Activated CD8-positive, alpha-beta memory T cell treated with anti-CD3 and anti-CD28 coated beads for 36 hours (primary cell): Measurements from ENCODE around the gene NODAL. TPM values are rescaled to one million over a fixed set of nuclear protein-coding genes. Genes with fewer than 3 reads are reported as not detected.

ENCODE experiments used
- CTCF ChIA-PET: fragments of 350-600 bp; sonication (Branson Sonifier 250); formaldehyde crosslinking; loops from one replicate; lab custom pipeline; 2021; ENCODE audit warnings: antibody characterized with exemption; lab: Charles Lee
- POLR2A ChIA-PET: fragments of 350-600 bp; sonication (Branson Sonifier 250); formaldehyde crosslinking; loops from one replicate; lab custom pipeline; 2021; ENCODE audit warnings: antibody characterized with exemption; lab: Charles Lee
- total RNA-seq, 2 experiments: library from RNA; stranded (reverse); gene quantifications; one replicate each; pipeline ENCODE4 v1.2.3, GENCODE V29; 2021

The NODAL gene
- total RNA-seq, 2 experiments from 2014 or later, result not detected

DNA sequence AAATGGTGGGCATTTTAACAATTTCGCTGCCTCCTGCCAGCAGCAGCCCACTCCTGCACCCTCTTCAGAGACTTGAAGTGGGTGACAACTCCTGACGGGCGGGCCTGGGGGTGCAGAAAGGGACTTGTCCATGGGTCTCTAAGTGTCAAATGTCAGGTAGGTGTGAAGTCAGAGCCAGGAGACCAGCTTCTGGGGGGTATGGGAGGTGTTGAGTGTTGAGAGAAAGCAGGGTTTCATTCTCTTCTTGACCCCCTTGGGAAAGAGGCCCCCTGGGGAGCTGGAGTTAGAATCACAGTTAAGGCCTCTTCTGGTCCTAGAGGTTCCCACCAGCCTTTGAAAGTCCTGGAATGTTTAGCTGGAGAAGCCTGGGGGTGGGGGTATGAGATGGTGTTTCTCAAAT, 25.5 kb upstream of the NODAL start:
- CTCF ChIA-PET, result no interaction called here
- POLR2A ChIA-PET, result no interaction called here

DNA sequence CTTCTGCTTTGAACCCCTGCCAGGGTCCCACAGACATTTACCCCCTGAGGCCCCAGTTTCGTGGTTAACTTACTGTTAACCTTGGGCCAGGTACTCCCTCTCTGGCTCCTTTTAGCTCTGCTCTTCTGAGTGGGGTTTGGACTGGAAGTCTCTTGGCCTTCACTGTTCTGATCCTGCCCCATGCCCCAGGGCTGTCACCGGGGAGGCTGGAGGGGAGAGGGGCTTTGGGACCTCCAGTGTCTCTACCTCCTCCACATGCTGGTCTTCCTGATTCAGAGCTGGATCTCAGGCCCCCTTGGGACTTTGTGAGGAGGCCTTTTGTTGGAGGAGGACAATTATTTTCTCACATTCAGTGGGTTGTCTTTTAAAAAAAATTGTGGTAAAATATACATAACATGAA, 24.4 kb upstream of the NODAL start:
- CTCF ChIA-PET, result no interaction called here
- POLR2A ChIA-PET, result no interaction called here

DNA sequence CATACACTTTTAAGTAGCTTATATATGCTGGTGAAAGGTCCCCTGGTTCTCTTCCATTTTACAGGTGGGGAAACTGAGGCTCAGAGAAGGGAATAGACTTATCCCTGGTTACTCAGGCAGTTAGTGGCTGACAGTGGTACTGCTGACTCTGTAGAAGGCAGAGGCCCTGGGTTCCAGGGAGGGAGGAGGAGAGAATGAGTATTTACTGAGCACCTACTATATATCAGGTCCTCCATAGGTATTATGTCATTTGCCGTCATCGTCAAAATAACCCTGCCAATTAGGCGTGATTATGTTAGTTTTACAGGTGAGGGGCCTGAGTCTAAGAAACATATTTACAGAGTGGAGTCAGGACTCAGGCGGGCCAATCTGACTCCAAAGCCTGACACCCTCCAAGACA, 23.8 kb upstream of the NODAL start:
- ChIA-PET POLR2A (no interaction called here), CTCF (no interaction called here)

DNA sequence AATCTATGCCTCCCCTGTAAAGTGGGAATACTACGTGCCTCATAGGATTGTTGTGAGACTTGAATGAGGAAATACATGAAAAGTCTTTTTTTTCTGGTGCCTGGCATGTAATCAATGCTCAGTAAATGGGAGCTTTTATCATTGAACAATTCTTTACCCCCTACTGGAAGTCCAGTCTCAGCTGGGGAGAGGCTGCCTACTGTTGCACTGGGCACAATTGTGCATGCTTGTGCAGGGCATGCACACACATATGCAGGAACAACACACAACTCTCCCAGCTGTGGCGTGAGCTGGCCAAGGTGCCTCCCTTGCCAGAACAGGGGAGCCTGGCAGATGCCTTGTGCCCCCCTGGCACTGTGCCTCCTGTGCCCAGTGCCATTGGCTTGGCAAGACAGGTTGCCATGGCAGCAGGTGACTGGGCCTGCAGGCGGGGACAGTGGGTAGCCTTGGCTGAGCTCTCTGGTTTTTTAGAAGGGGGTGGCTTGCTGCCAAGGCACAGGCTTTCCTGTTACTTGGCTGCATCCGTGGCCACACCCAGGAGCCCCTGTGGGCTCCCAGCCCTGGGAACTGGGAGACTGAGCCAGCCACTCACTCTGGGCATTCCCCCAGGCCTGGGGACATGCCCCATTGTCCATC, 21.0 kb upstream of the NODAL start:
- ChIA-PET POLR2A (no interaction called here), CTCF (interaction anchor here (0.6 to 2.3 kb wide), 7 partner anchors 13 to 103 kb away, joined by 3 to 12 read pairs (median 7); no protein-coding TSS in a partner anchor)

DNA sequence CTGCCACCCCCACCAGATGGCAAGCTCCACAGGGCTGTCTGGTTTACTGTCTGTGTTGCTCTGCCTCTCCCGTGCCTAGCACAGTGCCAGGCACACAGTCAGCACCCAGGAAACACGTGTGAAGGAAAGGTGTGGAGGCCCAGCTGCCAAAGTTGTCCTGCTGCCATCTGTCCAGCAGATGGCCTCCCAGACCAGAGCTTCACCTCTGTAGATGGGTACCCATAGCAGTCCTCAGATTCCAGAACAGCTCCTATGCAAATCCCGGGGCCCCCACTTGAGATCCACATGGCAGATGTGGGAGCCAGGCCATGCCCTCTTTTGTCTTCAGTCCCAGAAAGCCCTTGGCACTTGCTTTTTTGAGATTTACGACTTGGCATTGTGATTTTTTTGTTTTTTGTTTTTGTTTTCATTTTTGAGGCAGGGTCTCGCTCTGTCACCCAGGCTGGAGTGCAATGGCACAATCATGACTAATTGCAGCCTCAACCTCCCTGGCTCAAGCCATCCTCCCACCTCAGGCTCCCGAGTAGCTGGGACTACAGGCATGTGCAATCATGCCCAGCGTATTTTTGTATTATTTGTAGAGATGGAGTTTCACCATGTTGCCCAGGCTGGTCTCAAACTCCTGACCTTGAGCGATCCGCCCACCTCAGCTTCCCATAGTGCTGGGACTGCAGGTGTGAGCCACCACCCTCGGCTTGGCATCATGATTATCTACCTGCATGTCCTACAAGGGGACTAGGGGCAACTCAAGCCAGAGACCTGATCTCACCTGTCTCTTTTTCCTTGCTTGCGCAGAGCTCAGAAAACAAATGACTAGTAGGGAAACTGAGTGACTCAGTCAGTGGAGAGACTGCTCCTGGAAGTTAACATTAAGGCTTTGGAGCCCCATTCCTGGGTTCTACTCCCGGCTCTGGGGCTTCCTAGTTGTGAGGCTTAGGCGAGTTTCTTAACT, 20.2 kb upstream of the NODAL start:
- CTCF ChIA-PET, result interaction anchor here (0.6 to 2.3 kb wide), 15 partner anchors 9 to 104 kb away, joined by 3 to 12 read pairs (median 4); partner anchors contain the start of gene NODAL
- POLR2A ChIA-PET, result no interaction called here

DNA sequence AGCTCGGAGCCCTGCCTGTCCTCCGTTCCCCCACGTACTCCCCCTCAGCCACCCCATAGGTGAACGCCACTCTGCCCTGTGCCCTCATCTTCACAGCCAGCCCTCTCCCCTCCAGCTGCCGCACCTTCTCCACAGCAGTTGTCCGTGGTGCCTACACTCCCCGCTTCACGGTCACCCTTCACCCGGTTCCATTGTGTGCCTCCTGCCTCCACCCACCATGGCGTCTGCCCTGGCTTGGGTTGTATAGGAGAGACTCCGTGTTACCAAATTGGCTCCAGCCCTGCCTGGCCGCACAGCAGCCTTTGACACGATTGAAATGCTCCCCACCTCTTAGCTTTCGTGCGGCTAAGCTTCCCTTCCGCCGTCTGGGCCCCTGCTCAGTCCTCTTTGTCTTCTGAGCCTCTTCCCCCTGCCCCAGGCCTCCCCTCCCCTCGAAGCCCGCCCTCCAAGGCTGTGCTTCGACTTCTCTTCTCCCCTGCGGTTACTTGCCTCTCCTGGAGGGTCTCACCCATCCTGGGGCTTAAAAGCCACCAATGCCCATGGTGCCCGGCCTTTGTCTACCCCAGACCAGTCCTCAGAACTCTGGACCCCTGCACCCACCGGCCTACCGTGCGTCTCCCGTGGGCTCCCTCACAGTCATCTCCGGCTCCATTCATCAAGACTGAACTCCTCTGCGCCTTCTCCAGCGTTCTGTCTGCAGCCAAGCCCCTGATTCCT, 18.5 kb upstream of the NODAL start:
- ChIA-PET CTCF (interaction anchor here (1.2 to 2.3 kb wide), 2 partner anchors 10 to 428 kb away, joined by 3 to 11 read pairs; no protein-coding TSS in a partner anchor), POLR2A (no interaction called here)

DNA sequence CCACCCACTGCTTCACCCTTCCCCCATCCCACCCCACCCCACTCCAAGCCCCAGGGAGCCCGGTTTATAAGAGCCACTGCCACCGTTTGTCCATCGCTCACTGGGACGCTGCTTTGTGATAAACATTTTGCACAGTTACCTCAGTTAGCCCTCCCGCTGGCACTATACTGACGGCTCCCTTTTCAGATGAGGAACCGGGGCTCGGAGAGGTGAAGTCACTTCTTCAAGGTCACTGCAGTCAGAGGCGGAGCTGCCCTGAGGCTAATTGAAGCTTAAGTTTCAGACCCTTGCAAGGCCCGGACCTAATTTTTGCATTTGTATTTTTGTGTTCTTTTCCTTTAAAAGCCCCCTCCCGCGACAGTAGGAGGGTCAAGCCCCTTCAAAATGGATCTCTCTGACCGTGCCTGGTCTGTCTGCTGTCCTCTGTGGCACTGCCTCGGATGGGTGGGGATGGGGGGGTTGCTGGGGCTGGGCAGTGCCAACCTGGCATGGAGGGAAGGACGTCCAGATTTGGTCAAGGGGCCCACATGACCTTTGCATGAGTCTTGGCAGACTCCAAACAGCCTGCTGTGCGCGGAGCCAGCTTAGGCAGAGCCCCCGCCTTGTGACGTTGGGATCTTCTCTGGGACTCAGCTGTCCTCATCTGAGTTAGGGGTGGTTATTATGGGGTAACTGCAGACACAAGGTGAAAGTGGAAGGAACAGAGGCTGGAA, 17.7 kb upstream of the NODAL start:
- CTCF ChIA-PET, result no interaction called here
- POLR2A ChIA-PET, result interaction anchor here (0.6 kb wide), 1 partner anchor 91 kb away, joined by 4 read pairs; no protein-coding TSS in a partner anchor

DNA sequence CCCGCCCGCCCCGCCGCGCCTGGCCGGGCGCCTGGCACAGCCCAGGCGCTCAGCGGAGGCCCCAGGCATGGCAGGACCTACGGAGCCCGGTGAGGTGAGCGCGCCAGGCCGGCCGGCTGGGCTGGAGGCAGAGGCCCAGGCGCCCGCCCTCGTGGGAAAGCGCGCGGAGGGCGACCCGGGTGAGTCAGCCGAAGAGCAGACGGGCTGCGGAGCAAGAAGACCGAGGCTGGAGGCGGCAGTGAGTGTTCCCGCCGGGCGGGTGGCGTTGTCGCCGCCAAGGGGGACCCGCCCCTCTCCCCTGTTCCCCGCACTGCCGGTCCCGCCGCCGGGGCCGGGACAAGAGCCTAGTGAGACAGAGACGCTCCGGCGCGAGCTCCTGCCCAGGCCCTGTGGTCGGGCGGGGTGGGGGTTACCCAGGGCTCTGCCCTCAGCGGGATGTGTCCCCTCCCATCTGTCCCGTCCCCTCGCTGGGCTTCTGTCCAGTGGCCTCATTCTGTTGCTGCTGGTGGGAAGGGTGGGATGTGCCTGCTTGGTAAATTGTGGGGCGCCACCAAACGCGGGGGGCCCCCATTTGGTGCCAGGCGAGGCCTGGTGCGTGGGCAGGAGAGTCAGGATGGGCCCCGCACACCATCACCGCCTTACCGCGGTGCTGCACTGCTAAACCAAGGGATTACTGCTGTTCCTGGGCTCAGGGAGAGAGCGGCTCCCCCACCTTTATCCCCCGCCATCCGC, 17.0 kb upstream of the NODAL start:
- POLR2A ChIA-PET, result interaction anchor here (0.6 kb wide), 1 partner anchor 92 kb away, joined by 4 read pairs; no protein-coding TSS in a partner anchor
- CTCF ChIA-PET, result interaction anchor here (0.7 to 1.0 kb wide), 2 partner anchors 101 to 733 kb away, joined by 3 read pairs; no protein-coding TSS in a partner anchor

DNA sequence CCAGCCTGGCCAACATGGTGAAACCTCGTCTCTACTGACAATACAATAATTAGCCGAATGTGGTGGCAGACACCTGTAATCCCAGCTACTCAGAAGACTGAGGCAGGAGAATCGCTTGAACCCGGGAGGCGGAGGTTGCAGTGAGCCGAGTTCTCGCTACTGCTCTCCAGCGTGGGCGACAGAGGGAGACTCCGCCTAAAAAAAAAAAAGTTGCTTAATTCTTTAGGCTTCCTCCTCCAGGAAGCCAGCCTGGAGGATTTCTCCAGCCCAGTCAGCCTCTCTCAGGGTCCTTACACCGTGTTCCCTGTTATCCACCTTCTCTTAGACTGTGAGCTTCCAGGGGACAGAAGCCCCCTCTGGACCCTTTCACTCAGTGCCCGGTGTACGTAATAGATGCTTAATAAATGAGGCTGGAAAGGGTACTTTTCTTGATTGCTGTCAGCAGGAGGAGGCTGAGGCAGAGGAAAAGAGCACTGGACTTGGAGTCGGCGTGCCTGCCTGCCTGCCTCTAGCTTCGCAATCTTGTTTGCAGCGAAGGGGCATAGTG, 16.4 kb upstream of the NODAL start:
- POLR2A ChIA-PET, result no interaction called here

DNA sequence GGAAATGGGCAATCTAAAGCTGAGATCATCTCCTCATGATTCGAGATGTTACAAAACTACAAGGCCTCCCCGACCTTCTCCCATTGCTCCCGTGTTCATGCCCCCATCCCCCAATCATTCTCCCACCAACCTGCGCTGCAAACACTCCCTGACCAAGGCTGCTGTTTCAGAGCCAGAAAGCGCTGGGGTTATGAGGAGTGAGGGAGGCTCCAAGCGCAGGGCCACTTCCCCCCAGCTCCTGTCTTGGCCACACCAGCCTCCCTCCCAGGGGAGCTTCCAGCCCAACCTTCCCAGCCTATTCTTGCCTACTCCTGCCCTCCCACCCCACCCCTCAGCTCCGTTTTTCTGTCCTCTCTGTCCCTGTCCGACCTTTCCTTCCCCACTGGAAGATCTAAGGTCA, 14.7 kb upstream of the NODAL start:
- ChIA-PET CTCF (no interaction called here), POLR2A (no interaction called here)

More for the DNA sequence above, 16.4 kb upstream of the NODAL start:
- CTCF ChIA-PET, result interaction anchor here (0.7 to 1.0 kb wide), 2 partner anchors 101 to 733 kb away, joined by 3 read pairs; no protein-coding TSS in a partner anchor

DNA sequence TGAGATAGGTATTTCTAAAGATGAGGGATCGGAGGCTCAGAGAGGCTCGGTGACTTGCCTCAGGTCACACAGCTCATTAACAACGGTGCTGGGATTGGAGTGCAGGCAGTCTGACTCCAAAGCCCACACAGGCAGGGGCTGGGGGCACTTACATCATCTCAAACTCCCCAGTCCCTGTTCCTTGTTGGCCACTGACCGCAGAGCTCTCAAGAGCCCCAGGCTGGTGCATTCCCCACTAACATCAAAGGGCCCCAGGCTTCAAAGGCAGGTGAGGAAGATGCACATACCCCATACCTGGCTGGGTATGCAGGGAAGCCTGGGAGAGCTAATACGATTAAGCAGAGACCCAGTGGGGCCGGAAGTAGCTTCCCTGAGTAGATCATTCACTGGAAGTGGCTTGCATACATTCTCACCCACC, 13.7 kb upstream of the NODAL start:
- POLR2A ChIA-PET, result no interaction called here
- CTCF ChIA-PET, result interaction anchor here (1.5 kb wide), 1 partner anchor 84 kb away, joined by 3 read pairs; no protein-coding TSS in a partner anchor

DNA sequence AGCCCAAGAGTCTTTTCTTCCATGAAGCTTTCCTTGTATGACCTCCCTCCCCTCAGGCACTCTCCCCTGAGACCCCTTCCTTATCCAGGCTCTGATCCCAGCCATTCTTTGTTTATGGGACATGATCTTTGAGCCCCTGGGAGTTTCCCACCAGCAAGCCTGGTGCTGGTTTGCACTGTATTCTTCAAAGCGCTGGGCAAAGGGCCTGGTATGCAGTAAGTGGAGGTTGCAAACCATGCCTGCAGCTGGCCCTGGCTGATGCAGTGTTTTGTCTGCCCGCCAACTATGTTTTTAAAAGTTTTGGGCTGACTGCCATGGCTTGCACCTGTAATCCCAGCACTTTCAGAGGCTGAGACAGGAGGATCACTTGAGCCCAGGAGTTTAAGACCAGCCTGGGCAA, 6.8 kb upstream of the NODAL start:
- ChIA-PET POLR2A (no interaction called here), CTCF (no interaction called here)

DNA sequence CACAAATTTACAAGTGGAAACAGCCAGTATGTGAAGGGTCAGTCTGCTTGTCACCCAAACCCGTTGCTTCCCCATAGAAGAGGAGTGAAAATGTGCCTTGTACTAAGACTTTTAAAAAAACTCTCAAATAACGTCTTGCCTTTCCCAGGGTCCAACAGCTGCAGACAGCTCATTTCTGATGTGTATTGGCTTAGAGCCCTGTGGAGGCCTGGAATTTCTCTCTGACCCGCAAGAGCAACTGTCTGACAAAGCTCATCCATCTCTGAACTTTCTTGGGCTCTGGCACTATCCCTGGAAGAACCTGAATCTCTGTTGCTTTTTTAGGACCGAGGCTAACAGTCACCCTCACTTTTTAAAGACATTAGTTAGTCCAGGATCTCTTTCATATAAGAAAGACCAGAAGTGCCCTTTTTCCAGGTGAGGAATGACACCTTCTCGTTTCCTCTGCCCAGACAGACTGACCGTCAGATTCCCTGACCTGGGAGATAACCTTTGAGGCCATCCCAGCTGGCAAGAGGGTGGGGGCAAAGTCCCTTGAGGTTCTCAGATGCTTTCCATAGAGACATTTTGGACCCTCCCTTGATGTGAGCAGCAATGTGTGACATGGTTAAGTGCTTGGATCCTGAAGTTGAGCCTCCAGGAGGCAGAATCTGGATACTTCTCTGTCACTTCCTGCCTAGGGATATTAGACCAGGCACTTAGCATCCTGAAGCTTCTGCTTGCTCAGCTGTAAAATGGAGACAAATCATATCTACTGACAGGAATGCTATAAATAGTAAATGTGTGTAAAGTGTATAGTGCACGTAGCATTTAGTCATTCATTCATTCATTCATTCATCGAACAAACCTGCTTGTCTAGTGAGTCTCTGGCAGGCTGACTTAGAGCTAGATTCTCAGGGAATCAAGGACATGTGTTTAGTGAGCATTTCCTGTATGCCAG, 4.5 kb upstream of the NODAL start:
- ChIA-PET POLR2A (no interaction called here), CTCF (interaction anchor here (0.6 kb wide), 1 partner anchor 68 kb away, joined by 3 read pairs; no protein-coding TSS in a partner anchor)

DNA sequence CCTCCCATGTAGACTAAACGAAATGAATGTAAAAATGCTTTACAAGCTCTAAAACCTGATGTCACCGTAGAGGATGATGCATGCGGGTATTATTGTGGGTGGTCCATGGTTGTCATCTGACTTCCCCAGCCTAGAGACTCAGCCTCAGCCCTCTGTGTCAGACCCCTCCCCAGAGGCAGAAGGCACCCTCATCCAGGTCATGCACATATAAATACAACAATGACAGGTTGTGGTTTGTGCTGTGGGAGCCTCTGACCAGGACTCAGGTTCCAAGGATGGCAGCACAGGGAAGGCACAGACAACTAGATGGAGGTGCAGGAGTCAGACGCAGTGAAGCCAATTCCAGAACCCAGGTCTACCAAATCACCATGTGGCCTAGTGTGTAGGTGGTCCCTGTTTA, 3.3 kb upstream of the NODAL start:
- CTCF ChIA-PET, result interaction anchor here (0.7 kb wide), 1 partner anchor 74 kb away, joined by 3 read pairs; no protein-coding TSS in a partner anchor

DNA sequence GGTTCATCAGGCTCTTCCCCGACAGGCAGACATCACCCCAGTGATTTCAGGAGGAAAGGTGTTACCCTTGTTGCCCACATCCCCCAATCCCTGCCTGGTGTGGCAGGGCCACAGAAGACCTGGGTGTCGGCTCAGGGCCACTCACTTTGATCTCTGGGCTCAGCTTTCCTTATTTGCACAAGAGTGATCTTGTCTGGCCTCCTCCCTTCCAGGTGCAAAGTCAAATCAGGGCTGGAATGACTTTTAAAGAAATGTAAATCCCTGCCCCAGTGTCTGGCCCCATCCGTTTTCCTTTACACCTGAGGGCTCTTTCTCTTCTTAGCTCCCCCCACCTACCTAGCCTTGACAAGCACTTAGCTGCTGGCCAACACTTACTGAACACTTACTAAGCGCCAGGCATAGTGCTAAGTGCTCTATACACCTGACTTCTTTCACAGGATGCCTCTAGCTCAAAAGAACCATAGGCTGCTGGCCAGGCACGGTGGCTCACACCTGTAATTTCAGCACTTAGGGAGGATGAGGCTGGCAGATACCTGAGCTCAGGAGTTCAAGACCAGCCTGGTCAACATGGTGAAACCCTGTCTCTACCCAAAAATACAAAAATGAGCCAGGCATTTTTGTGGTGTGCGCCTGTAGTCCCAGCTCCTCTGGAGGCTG, 979 bp upstream of the NODAL start:
- POLR2A ChIA-PET, result no interaction called here
- CTCF ChIA-PET, result interaction anchor here (1.5 kb wide), 1 partner anchor 19 kb away, joined by 4 read pairs; no protein-coding TSS in a partner anchor

More for the DNA sequence above, 3.3 kb upstream of the NODAL start:
- POLR2A ChIA-PET, result no interaction called here

DNA sequence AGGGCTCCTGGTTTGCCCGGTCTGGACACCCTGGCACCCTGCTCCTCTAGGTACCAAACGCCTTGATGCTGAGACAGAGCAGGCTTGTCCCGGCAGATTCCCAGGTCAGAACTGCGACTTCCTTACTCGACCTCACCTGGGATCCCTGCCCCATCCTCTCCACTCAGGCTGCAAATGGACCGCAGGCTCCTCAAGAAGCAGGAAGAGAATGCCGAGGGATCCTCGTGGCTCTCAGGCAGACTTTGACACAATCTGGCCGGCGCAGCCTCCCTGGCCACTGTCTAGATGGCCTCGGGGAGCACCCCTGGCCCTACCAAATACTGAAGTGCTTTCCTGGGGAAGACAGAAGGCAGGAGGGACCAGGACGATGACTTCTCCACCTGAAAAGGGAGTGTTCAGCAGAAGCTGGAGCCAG, 421 bp upstream of the NODAL start:
- ChIA-PET POLR2A (interaction anchor here (0.6 kb wide), 1 partner anchor 370 kb away, joined by 3 read pairs; no protein-coding TSS in a partner anchor), CTCF (interaction anchor here (1.5 kb wide), 1 partner anchor 19 kb away, joined by 4 read pairs; no protein-coding TSS in a partner anchor)
